ENCODE measurements around the gene SIKE1. TPM values are rescaled to one million over a fixed set of nuclear protein-coding genes. Genes with fewer than 3 reads are reported as not detected.
"Not testable (repeated sequence)": the region's sequence is repeated elsewhere in the genome, so short reads cannot be mapped to it uniquely, and the experiment has no call there.

The SIKE1 gene
- total RNA-seq, 1 experiment from 2014 or later = 36.7 TPM

DNA sequence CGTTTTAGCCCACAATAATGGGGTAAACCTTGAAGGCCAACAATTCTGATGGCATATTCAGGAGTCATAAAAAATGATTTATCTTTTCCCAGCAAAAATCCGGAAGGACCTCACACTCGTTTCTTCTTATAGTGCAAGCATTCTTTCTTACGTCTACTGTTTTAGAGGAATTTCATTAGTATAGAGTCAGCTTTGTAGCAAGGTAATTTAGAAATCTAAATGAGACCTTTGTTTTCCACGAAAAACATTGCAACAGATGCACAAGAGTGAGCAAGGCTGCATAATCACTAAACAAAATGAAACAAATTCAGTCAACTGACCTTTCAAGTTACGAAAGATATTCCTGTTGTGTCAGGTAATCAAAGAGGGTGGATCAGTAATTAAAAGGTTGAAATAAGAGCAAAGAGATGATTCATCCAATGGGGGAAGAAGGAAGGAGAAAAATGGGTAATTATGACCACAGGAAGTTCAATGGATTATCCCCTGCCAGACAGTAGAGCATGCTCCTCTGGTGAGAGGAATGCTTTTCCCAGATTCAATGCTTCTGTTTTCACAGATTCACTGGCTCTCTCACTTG is 22.1 kb downstream of the SIKE1 start:
- Histone ChIP-seq H3K9me3 (no peaks in the 10 kb centered on the region), H3K27me3 (no peaks in the 10 kb centered on the region), H3K4me3 (peak overlapping the region; percentile 99), H3K36me3 (peaks cover 37% of the 10 kb centered on the region)
- DNase-seq = no peak

DNA sequence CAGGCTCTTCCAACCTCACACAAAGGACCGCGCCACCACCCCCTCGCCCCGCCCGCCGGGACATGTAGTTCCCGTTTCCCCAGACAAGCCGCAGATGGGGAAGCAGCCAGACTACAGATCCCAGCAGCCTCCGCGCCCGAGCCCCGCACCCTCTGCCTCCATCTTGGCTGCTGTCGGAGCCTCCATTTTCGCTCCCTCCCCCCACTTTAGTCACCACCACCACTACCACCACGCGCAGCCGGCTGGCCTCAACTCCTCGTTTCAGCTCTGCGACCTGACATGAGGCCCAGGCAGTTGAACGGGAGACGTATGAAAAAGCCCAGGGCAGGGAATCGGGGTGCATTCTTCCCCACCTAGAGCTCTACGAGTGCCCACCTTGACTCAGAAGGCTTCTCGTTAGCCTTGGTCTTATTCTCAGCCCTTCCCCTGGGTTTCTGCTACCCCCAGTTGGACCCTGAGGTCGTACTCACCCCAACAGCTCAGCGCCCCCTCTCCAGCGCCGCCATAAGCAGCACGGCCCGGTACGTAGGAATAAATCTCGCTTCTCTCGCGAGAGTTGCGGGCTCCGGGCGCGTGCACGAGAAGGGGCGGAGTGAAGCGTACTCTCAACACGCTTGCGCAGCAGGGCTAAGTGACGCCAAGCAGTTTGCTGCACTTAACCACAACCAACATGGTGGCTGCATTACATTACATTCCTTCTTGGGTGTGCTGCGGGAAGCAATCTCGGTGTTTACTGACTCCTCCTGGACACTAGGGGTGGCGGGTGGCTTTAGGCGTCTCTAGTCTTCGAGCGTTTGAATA is 22.8 kb downstream of the SIKE1 start, which contains the start of gene CSDE1:
CSDE1 (minus strand) TSS at position 530 of the 801 bp plus-strand sequence. CDS start 18,094 bp downstream, outside the sequence.
- Histone ChIP-seq H3K27me3 (no peaks in the 10 kb centered on the region), H3K9me3 (no peaks in the 10 kb centered on the region), H3K36me3 (peaks cover 43% of the 10 kb centered on the region), H3K4me3 (peak within 1 kb of the TSS; percentile 99)
- peak; percentile 96 for DNase-seq

DNA sequence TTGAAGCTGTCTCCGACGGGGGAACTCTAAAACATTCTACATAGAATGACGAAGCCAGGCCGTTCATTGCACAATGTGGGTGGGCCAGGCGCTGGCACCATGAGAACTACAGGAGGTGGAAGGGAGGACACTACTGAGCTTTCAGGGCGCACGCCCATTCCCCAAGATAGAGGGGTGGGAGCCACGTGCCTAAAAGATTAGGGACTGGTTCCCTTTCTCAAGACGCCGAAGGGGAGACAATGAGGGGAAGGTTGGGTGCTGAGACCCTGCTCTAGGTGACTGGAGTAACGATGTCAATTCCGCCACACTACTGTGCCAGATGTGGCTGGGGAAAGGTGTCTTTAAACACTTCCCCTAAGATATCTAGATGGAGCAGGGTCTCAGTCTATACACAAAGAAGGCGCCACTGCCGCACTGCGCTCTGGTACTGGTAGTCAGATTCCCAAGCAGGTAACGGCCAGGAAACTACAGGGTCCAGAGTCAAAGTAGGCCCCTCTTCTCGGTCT is 23.5 kb downstream of the SIKE1 start:
- peaks cover 46% of the 10 kb centered on the region for H3K36me3 ChIP-seq
- H3K27me3 ChIP-seq = no peaks in the 10 kb centered on the region
- peak; percentile 55 for DNase-seq
- peak overlapping the region; percentile 99 for H3K4me3 ChIP-seq
- no peaks in the 10 kb centered on the region for H3K9me3 ChIP-seq

DNA sequence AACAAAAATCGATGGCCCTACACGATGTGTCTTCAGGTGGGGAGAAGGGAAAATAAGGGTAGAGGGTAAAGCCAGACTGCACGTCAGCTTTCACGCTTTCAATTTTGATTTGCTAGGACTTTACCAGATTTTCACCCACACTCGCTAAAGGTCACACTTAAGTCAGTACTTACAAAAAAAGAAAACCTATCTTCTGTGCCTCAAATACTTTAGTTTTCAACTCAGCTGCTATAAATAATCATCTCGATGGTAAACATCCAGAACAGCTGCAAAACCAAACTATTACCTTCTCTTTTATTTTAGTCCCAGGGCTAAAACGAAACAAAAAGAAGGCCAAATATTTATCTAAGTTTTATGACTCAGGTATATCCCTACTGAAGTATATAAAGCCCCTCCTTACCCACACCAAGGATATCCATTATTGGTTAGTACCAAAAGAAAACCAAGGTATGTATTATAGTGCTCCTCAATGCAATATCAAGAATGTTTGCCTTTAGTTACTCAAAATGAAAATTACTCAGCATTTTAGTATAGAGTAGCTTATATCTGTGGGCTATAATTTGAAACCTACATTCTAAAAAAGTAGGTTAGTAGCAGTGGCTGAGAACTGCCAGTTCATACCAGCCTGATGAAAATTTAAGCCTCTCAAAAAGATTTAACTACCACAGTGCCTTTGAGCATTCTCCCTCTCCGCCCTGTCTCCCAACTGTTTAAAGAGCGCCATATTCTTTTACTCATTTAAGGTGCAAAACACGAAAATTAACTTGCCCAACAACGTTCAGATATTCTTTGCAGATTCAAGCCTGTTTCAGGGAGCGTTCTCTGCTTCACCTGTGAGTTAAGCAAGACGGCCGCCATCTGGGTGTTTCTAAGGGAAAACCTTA is 24.2 kb downstream of the SIKE1 start:
- Histone ChIP-seq H3K9me3 (no peaks in the 10 kb centered on the region), H3K27me3 (no peaks in the 10 kb centered on the region), H3K4me3 (peak overlapping the region; percentile 99), H3K36me3 (peaks cover 46% of the 10 kb centered on the region)
- DNase-seq = no peak

DNA sequence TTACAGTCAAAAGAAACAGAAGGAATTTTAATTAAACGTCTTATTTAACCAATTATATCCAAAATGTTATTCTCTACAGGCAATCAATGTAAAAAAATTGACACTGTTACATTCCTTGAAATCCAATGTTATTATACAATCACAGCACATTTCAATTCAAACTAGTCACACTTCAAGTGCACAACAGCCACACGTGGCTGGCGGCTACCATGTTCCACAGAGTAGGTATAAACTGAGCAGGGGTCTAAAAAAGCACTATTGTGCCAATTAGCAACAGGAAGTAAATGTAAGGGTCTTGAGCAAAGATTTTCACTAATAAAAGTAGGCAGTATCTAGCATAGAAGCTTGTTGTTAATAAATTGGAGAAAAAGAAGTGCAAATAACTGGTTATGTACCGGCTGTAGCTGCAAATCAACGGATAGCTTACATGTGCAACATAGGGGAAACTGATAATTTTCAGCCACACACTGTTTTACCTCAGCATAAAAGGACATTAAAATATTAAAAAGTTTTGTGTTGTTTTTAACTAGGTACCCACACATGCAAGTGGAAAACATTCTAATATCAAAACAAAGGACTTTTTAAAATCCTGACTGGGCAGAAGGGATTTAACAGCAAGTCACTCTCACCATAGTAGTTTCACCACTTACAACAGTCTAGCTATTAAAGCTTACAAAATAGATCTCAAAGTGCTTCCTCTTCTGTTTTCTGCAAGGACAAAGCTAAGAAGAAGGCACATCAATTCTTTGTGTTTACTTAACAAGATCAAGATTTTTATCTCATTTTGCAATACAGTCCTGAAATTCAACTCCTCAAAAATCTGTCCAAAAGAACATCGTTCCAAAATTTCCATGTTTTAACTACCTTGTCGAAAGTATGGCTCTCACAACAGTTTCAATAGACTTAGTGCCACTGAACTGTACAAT is 25.2 kb downstream of the SIKE1 start:
- H3K36me3 ChIP-seq = peaks cover 52% of the 10 kb centered on the region
- DNase-seq = peak; percentile 5
- H3K27me3 ChIP-seq = no peaks in the 10 kb centered on the region
- peak overlapping the region; percentile 99 for H3K4me3 ChIP-seq
- no peaks in the 10 kb centered on the region for H3K9me3 ChIP-seq

DNA sequence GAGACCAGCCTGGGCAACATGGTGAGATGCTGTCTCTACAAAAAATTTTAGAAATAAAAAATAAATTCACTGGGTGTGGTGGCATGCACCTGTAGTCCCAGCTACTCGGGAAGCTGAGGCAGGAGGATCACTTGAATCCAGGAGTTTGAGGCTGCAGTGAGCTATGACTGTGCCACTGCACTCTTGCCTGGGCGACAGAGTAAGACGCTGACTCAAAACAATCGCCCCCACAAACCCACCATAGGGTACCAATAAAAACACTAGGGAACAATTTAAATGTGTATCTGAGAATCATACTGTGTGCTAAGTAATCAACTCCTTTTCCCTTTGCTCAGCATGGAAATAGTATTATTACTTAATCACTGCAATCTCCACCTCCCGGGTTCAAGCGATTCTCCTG is 26.8 kb downstream of the SIKE1 start:
- peaks cover 65% of the 10 kb centered on the region for H3K36me3 ChIP-seq

DNA sequence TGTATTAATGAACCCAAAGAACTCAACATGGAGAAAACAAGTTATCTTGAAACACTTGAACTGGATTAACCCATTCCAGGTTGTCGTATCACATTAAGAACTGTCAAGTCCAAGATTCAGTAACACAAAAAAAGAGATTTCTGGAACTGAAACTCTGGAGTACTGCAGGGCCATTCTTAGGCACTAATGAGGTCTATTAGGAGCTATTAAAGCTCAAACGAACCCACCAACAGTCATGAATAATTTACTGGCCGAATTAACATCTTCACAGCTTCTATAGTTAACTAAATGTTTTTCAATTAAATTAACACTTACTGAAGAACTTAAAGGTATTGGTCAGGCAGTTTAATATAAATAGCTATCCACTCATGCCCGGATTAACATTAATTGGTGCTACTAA is 27.3 kb downstream of the SIKE1 start:
- no peak for DNase-seq
- Histone ChIP-seq H3K4me3 (no peak overlapping the region), H3K36me3 (peaks cover 71% of the 10 kb centered on the region), H3K9me3 (no peaks in the 10 kb centered on the region), H3K27me3 (no peaks in the 10 kb centered on the region)

More for the DNA sequence above, 26.8 kb downstream of the SIKE1 start:
- DNase-seq, H3K27me3 ChIP-seq, H3K4me3 ChIP-seq, H3K9me3 ChIP-seq: not testable (repeated sequence)

DNA sequence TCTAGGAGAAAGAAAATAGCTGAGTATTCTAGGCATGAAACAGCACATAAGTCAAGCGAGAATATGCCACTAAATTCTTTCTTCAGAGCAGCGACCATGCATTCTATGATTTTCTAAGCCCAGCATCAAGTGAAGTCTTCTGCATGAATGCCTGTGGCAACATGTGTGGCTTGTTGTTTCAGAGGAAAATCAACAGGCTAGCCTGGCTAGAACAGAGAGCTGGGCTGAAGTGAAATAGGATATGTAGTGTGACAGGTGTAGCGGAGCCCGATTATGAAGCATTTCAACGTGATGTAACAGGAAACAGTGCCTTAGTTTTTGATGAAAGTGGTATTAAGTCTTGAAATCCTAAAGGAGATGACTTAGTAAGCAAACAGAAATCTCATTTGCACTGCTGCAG is 29.7 kb downstream of the SIKE1 start:
- DNase-seq = no peak
- Histone ChIP-seq H3K36me3 (peaks cover 77% of the 10 kb centered on the region), H3K9me3 (no peaks in the 10 kb centered on the region), H3K27me3 (no peaks in the 10 kb centered on the region), H3K4me3 (no peak overlapping the region)

DNA sequence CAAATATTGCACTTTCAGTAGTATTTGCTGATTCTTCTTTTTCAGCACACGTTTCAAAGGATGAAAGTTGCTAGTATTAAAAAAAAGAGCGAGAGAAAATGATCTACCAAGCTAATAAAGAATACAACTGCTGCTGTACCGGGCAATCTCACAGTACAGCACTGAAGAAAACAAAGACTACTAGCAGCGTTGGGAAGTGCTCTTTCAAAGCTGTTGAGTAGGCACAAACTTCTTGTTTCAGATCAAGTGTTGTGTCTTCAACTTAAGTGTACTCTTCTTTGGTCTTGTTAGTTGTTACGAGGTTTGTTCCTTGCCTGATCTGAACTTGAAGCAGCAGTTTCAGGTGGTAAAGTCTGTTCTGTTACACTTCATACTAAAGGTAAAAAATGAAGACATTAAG is 30.6 kb downstream of the SIKE1 start:
- Histone ChIP-seq H3K27me3 (no peaks in the 10 kb centered on the region), H3K36me3 (peaks cover 77% of the 10 kb centered on the region)
- no peak for DNase-seq

DNA sequence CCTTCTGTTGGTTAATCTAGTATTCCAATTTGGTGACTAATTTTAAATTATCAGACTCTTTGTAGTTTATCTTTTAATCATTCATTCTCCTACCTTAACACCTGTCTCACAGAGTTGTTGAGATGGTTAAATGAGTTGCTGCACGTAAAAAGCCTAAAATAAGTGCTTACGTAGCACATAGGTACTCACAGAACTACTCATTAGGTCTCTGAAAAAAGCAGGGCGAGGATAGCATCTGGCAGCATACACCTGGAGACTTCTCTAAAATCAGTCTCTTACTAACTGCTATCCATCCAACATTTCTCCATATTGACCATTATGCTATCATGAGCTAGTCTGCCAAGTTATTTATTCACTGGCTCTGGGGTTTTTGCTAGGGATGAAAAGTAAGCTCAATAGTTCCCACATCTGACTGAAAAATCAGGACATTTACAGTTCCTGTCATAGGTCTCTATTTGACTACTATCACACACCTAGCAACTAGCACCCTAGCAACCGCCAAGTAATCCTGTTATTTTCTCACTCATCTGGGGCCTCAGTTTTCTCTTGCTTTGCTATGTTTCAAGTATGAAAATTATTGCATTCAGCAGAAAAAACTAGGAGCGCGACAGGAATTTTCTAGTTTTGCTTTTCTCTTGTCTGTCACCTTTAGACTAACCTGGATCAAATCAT is 33.9 kb downstream of the SIKE1 start:
- no peak for DNase-seq
- no peaks in the 10 kb centered on the region for H3K27me3 ChIP-seq
- peaks cover 89% of the 10 kb centered on the region for H3K36me3 ChIP-seq
- H3K9me3 ChIP-seq = no peaks in the 10 kb centered on the region
- no peak overlapping the region for H3K4me3 ChIP-seq

More for the DNA sequence above, 30.6 kb downstream of the SIKE1 start:
- Histone ChIP-seq H3K4me3 (no peak overlapping the region), H3K9me3 (no peaks in the 10 kb centered on the region)

DNA sequence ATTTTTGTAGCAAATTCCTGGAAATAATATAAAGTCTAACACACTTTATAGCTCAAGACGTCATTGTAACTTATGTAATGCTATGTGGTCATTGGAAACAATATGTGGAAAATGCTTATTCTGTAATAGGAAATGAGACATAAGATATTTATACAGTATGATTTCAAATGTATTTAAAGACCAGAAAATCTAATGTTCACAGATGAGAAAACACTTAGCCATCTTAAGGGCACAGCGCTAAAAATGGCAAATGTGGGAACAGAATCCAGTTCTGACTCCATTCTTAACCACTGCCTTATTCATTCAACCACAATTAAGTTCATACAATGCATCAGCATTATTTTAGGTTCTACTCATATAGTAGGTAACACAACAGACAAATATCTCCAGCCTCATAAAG is 35.2 kb downstream of the SIKE1 start:
- no peak for DNase-seq
- H3K4me3 ChIP-seq = no peak overlapping the region
- H3K9me3 ChIP-seq = no peaks in the 10 kb centered on the region
- no peaks in the 10 kb centered on the region for H3K27me3 ChIP-seq
- H3K36me3 ChIP-seq = peaks cover 96% of the 10 kb centered on the region

DNA sequence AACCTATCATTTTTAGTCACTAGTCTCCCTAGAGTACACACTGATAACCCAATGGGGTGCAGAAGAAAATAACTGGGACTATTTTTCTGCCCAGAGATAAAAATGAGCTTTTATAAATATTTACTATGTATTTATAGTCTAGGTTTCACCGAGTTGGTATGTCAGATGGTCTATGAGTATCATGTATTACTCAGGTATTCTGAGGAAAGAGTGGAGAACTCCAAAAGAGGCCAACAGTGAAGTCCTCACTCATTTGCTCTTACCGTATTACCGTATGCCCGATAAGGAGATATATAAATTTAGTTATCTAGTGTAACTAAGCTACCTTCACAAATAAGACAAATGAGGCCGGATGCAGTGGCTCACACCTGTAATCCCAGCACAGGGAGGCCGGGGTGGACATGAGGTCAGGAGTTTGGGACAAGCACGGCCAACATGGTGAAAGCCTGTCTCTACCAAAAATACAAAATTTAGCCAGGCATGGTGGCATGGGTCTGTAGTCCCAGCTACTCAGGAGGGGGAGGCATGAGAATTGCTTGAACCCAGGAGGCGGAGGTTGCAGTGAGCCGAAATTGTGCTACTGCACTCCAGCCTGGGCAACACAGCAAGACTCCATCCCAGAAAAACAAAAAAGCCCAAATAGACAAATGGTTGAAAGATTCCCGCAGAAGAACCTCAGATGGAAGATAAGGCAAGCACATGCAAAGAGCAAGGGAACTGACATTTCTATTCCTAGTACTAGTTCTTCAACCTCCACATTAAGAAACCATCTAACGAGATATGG is 38.3 kb downstream of the SIKE1 start:
- Histone ChIP-seq H3K36me3 (peaks cover 96% of the 10 kb centered on the region), H3K27me3 (no peaks in the 10 kb centered on the region), H3K4me3 (no peak overlapping the region), H3K9me3 (no peaks in the 10 kb centered on the region)
- DNase-seq = no peak

DNA sequence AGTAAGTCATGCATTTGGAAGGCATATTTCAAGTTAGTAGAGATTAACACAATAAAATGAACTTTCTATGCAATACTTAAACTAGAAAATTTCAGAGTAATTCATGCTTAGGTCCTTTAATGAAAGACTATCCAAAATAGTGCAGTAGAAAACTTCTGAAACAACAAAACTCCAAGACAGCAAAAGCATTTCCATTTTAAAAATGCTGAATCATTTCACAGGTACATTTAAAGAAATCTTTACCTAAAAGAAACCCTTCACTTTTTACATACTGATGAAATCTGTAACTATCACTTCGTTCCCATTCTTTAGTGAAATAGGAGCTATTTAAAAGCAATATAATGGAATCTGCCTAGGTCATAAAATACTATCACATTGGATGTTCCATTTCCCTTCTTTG is 40.2 kb downstream of the SIKE1 start:
- Histone ChIP-seq H3K9me3 (no peaks in the 10 kb centered on the region), H3K27me3 (no peaks in the 10 kb centered on the region), H3K4me3 (no peak overlapping the region), H3K36me3 (peaks cover 96% of the 10 kb centered on the region)
- no peak for DNase-seq

DNA sequence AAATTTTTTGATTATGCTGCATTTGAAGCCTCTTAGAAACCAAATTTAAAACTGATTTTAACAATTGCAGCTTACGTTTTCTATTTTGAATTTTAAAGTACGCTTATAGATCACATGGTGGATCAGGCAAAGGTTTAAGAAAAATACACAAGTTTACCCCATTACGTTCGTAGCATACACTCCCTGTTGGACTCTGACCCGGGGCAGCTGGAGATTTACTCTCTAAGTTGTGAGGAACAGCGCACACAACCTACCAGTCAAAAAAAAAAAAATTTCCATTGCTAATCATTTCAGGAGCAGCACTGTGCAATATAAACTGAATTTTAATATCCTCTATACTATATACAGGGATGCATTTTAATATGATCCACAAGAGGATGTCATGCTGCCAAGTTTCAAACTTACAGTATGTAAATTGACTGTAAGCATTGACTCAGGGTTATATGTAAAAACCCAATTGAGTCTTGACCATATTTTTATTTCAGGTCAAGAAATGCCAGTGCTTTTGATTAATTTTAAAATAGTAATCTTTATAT is 43.1 kb downstream of the SIKE1 start:
- Histone ChIP-seq H3K9me3 (no peaks in the 10 kb centered on the region), H3K36me3 (peaks cover 92% of the 10 kb centered on the region), H3K4me3 (no peak overlapping the region), H3K27me3 (no peaks in the 10 kb centered on the region)
- no peak for DNase-seq

DNA sequence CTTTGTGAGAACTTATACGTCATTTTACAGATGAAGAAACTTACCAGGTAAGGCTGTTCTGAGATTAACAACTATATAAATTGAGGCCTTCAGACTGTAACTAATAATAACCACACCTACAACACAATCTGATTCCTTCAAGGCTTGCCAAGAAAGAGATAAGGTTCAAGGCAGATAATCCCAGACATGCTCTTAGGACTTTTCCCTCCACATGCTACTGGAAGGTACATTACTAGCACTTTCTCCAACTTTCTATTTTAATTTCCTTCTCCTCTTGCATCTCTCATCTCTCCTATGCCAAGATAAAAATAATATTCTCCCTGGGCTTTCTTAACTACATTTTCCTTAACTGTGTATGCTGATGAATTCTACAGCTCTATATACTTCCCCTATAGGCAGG is 45.0 kb downstream of the SIKE1 start:
- Histone ChIP-seq H3K27me3 (no peaks in the 10 kb centered on the region), H3K36me3 (peaks cover 94% of the 10 kb centered on the region), H3K9me3 (no peaks in the 10 kb centered on the region), H3K4me3 (no peak overlapping the region)
- DNase-seq = no peak
